Measurements from ENCODE around the gene PLPPR2.

DNA sequence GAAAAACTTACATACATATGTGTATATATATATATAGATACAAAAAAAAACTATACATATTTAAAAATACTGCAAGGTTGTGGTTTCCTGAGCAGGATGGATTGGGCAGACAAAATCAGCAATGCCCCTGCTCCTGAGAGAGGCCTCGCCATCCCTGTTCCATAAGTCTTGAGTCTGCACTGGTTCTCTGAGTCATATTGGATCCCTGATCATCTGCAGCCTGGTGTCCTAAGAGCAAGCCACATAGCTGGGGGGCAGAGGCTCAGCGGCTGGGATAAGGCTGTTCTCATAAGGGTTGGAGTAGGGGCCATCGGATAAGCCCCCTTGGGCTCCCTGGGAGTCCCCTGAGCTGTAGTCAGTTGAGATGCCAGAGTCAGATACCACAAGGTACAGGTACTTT is 22.5 kb downstream of the PLPPR2 start:
- TF ChIP-seq, protein P1, sequence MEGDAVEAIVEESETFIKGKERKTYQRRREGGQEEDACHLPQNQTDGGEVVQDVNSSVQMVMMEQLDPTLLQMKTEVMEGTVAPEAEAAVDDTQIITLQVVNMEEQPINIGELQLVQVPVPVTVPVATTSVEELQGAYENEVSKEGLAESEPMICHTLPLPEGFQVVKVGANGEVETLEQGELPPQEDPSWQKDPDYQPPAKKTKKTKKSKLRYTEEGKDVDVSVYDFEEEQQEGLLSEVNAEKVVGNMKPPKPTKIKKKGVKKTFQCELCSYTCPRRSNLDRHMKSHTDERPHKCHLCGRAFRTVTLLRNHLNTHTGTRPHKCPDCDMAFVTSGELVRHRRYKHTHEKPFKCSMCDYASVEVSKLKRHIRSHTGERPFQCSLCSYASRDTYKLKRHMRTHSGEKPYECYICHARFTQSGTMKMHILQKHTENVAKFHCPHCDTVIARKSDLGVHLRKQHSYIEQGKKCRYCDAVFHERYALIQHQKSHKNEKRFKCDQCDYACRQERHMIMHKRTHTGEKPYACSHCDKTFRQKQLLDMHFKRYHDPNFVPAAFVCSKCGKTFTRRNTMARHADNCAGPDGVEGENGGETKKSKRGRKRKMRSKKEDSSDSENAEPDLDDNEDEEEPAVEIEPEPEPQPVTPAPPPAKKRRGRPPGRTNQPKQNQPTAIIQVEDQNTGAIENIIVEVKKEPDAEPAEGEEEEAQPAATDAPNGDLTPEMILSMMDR (IDR thresholded peaks at IDR 0.05) = no peak
- TF ChIP-seq ZFX (IDR thresholded peaks at IDR 0.05; ENCODE audit: borderline replicate concordance) = no peak

Data from 22Rv1 (cell line).